Tibial nerve (tissue), 4 donors: ENCODE measurements around the gene HTRA1.

Source experiments
- CTCF ChIP-seq, 5 experiments: fragments of 200-600 bp in 3 of 5; fragments of 450-650 bp in 2 of 5; sonication (generic) in 3 of 5; IDR thresholded peaks; one replicate each; pipeline ENCODE4 v1.5.1; 2016 to 2019; ENCODE audit warnings: antibody characterized with exemption in 5 of 5, mild to moderate bottlenecking in 3 of 5, moderate library complexity in 2 of 5
- EP300 ChIP-seq, 2 donors: sonication (generic); formaldehyde crosslinking; IDR thresholded peaks; one replicate each; pipeline ENCODE4 v1.6.1; 2017; ENCODE audit warnings: antibody characterized with exemption in 2 of 2, mild to moderate bottlenecking in 1 of 2
- POLR2A ChIP-seq, 2 donors: fragments of 450-650 bp; IDR thresholded peaks; one replicate each; pipeline ENCODE4 v1.6.1; 2017; ENCODE audit warnings: antibody characterized with exemption in 2 of 2, mild to moderate bottlenecking in 2 of 2, moderate library complexity in 2 of 2

- TF ChIP-seq POLR2A (IDR thresholded peaks at IDR 0.05), result no peak
- TF ChIP-seq CTCF (IDR thresholded peaks at IDR 0.05), result no peak
- TF ChIP-seq EP300 (IDR thresholded peaks at IDR 0.05), result no peak
Observed at GRCh38 chr10:122505885-122506645, 44.7 kb downstream of the HTRA1 start.
